ENCODE results near the gene TBL2.
"Not testable (repeated sequence)": the region's sequence is repeated elsewhere in the genome, so short reads cannot be mapped to it uniquely, and the experiment has no call there.

The TBL2 gene

DNA sequence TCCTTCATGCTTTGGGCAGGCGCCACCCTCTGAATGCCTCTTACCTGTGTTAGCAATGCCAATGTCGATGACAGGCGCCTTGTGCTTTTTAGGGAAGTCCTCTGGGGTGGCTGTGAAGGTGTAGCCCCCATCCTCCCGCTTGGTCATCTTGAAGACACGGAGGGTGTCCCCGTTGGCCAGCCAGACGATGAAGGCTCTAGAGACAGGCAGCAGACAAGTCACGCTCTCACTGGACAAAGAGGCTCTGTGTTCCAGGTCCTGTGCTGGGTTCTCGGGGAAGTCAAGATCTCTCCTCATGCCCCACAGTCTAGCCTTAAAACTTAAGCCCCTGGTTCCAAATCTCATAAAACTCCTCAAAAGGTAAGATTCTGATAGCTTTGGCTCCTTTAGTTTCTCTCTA lies 5.1 kb downstream of the TBL2 start:
- TF ChIP-seq, protein P1, sequence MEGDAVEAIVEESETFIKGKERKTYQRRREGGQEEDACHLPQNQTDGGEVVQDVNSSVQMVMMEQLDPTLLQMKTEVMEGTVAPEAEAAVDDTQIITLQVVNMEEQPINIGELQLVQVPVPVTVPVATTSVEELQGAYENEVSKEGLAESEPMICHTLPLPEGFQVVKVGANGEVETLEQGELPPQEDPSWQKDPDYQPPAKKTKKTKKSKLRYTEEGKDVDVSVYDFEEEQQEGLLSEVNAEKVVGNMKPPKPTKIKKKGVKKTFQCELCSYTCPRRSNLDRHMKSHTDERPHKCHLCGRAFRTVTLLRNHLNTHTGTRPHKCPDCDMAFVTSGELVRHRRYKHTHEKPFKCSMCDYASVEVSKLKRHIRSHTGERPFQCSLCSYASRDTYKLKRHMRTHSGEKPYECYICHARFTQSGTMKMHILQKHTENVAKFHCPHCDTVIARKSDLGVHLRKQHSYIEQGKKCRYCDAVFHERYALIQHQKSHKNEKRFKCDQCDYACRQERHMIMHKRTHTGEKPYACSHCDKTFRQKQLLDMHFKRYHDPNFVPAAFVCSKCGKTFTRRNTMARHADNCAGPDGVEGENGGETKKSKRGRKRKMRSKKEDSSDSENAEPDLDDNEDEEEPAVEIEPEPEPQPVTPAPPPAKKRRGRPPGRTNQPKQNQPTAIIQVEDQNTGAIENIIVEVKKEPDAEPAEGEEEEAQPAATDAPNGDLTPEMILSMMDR (conservative IDR thresholded peaks at IDR 0.05; ENCODE audit: low read depth, low read length) = no peak
- DNase-seq (ENCODE audit: low read depth) = no peak
- H3K4me3 ChIP-seq (ENCODE audit: low read length) = no peak overlapping the region

DNA sequence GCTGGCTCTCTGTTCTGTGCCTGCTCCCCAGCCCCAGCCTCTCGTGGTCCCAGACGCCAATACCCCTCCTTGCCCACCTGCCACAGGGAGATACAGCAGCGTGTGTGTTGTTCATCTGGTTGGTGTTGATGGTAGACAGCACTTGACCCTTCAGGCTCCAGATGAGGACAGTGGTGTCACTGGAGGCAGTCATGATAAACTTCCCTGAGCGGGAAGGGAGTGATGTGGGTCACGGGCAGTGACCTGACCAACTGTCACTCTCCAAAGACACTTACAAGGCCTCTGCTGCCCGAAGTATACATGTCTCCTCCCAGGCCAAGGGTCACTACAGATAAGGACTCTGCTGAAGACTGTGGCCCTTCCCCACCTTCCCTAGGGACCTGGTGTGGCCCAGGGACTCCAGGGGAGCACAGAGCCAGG lies 5.6 kb downstream of the TBL2 start:
- TF ChIP-seq, protein P1 (conservative IDR thresholded peaks at IDR 0.05; ENCODE audit: low read depth, low read length) = no peak
- H3K4me3 ChIP-seq (ENCODE audit: low read length) = no peak overlapping the region
- no peak for DNase-seq (ENCODE audit: low read depth)

DNA sequence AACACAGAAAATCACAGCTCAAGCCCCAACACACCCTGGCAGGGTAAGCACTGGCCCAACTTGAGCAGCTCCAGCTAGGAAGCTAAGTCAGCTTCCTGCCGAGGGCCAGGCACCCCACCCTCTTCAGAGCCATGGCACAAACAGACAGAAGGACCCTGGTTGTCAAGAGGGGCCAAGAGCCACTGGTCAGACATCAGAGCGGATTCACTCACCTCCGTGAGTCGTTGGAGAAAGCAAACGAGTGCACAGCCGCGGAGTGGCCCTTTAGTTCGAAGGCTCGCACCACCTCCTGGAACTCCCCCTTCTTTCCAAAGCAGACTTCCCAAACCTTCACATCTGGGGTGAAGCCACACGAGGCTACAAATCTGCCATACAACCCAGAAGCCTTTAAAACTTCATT lies 7.4 kb downstream of the TBL2 start:
- TF ChIP-seq, protein P1 (conservative IDR thresholded peaks at IDR 0.05; ENCODE audit: low read depth, low read length) = no peak
- DNase-seq (ENCODE audit: low read depth) = no peak
- no peak overlapping the region for H3K4me3 ChIP-seq (ENCODE audit: low read length)

DNA sequence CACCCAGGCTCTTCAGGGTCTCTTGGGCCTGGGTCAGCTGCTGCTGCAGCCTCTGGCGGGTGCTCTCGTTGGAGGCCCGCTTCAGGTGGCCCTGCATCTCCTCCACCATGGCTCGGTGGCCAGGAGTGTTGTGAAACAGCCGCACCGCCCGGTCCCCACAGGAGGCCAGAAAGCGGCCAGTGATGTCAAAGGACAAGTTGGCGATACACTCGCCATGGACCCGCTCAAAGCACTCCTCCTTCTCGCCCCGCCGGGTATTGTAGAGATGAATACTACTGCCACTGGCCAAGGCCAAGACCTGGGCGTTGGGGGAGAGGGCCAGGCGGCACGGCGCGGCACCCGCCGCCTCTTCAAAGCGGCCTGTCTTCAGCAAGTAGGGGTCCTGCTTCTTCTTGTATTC lies 7.9 kb downstream of the TBL2 start:
- DNase-seq (ENCODE audit: low read depth) = no peak
- no peak overlapping the region for H3K4me3 ChIP-seq (ENCODE audit: low read length)
- TF ChIP-seq, protein P1 (conservative IDR thresholded peaks at IDR 0.05; ENCODE audit: low read depth, low read length) = no peak

DNA sequence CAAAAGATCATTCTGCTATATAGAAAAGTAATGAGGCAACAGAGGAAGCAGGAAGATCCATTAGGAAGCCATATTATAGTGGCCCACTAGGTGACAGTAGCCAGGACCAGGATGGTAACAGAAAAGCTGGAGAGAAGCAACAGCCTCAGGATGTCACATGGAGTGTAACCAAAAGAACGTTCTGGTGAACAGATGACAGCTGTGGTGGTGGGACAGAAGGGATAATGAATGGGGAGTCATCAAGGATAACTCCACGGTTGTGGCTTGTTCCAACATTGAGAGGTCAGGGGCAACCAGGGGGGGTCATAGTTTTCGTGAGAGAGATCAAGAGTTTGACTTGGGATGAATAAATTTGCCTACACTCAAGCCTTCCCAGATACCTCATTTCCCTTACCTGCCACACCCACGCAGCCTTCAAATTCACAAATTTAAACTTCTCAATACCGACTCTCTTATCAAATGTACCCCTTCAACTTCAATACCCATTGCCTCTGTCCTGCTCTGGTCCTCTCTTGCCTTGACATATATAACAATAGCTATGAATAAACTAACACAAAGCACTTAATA lies 9.3 kb downstream of the TBL2 start:
- no peak for DNase-seq (ENCODE audit: low read depth)
- TF ChIP-seq, protein P1 (conservative IDR thresholded peaks at IDR 0.05; ENCODE audit: low read depth, low read length) = no peak
- no peak overlapping the region for H3K4me3 ChIP-seq (ENCODE audit: low read length)

DNA sequence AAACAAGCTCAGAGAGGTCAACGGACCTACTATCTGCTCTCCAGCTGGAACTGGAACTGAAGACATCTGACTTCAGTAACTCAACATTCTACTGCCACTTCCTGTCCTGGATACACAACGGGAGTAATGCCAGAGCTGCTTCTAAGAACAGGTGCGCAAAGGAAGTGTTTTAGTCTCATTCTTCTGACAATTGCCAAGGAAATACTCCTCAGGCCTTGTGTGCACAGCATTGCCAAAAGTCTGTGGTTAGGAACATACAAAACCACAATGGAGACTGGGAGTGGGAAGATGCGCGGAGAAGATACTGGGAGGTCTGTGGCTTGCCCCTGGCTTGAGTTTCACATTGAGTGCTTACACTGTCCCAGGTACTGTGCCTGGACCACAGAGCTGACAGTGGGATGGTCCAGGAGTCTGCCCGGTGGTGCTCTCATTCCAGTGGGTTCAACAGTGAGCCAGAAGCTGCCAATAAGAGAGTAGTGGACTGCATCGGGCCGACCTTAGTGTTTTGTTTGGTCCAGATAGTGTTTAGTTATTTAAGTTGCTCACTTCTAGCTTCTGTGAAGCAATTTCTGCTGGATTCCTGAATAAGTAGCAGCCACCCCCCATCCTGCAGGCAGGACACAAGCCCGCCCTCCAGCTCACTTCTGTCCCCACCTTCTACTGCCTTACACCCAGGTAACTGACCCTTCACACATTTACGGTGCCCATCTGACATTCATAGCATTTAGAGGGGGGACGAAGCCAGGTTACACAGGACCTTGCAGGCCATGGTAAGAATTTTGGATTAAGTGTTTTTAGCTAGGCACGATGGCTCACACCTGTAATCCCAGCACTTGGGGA lies 10.3 kb downstream of the TBL2 start:
- TF ChIP-seq, protein P1 (conservative IDR thresholded peaks at IDR 0.05; ENCODE audit: low read depth, low read length) = no peak
- H3K4me3 ChIP-seq (ENCODE audit: low read length) = no peak overlapping the region
- DNase-seq (ENCODE audit: low read depth) = no peak

DNA sequence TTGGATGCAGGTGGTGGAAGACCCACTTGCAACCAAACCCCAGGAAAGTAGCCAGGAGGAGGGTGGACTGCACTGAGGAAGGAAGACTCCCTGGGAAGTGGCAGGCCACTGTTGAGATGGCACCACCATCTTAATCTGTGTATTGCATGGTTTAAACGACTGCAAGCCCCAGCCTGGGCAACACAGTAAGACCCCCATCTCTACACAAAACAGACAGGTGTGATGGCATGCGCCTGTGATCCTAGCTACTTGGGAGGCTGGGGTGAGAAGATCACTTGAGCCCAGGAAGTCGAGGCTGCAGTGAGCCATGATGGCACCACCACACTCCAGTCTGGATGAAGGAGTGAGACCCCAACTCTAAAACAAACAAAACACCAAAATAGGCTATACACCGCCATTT lies 11.2 kb downstream of the TBL2 start:
- H3K4me3 ChIP-seq (ENCODE audit: low read length) = no peak overlapping the region
- TF ChIP-seq, protein P1 (conservative IDR thresholded peaks at IDR 0.05; ENCODE audit: low read depth, low read length) = no peak
- DNase-seq (ENCODE audit: low read depth) = no peak

DNA sequence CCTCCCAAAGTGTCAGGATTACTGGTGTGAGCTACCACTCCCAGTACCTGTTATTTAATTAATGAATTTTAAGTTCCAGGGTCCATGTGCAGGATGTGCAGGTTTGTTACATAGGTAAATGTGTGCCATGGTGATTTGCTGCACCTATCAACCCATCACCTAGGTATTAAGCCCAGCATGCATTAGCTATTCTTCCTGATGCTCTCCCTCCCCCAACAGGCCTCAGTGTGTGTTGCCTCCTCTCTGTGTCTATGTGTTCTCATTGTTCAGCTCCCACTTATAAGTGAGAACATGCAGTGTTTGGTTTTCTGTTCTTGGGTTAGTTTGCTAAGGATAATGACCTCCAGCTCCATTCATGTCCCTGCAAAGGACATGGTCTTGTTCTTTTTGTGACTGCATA lies 11.9 kb downstream of the TBL2 start:
- H3K4me3 ChIP-seq (ENCODE audit: low read length); DNase-seq (ENCODE audit: low read depth): not testable (repeated sequence)

Data from retinal pigment epithelial cell (primary cell).